ENCODE results near the gene OR5T1. TPM values are rescaled to one million over a fixed set of nuclear protein-coding genes. Genes with fewer than 3 reads are reported as not detected.

OR5T1 gene
- total and polyA plus RNA-seq, 2 experiments from 2014 or later: not detected

DNA sequence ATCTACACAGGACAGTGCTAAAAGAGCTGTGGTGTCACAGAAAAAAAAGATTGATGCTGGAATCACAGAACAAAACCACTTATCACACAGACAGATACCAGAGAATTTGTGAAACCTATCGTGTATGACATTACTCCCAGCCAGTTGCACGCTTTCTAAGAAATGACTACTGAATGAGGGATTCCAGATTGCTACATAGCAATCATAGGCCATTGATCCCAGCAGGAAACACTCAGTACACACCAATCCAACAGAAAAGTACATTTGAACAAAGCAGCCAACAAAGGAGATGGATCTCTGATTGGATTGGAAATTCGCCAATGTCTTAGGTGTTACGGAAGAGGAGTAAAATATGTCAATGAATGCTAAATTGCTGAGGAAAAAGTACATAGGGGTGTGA, 22.9 kb downstream of the OR5T1 start:
- Histone ChIP-seq H3K27me3 (no peaks in the 10 kb centered on the region), H3K4me1 (ENCODE audit: low read depth) (no peaks in the 10 kb centered on the region), H3K9me3 (ENCODE audit: low read depth) (no peaks in the 10 kb centered on the region), H3K27ac (no peak overlapping the region), H3K4me3 (no peak overlapping the region), H3K36me3 (no peaks in the 10 kb centered on the region)
- no peak for DNase-seq (ENCODE audit: low read depth in 1 of 2, low spot score in 1 of 2)
- TF ChIP-seq, protein P1, sequence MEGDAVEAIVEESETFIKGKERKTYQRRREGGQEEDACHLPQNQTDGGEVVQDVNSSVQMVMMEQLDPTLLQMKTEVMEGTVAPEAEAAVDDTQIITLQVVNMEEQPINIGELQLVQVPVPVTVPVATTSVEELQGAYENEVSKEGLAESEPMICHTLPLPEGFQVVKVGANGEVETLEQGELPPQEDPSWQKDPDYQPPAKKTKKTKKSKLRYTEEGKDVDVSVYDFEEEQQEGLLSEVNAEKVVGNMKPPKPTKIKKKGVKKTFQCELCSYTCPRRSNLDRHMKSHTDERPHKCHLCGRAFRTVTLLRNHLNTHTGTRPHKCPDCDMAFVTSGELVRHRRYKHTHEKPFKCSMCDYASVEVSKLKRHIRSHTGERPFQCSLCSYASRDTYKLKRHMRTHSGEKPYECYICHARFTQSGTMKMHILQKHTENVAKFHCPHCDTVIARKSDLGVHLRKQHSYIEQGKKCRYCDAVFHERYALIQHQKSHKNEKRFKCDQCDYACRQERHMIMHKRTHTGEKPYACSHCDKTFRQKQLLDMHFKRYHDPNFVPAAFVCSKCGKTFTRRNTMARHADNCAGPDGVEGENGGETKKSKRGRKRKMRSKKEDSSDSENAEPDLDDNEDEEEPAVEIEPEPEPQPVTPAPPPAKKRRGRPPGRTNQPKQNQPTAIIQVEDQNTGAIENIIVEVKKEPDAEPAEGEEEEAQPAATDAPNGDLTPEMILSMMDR (IDR thresholded peaks at IDR 0.05; ENCODE audit: low read depth, low read length): no peak

DNA sequence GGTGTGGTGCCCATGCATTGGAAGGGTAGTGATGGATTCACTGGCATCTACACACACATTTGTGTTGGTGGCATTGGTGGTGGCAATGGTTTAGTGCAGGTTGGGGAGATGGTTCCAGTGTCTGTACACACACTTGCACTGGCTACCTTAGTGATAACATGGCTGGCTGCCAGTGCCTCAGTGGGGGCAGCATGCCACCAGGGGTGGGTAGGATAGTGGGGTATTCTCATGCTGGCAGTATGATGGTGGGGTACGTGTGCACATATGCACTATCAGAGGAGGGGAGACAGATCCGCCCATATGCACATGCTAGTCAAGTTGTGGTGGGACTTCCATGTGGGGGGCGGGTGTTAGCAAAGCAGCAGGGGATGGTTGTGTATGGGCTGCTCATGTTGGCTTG, 33.9 kb downstream of the OR5T1 start:
- no peaks in the 10 kb centered on the region for H3K9me3 ChIP-seq (ENCODE audit: low read depth)
- no peak for DNase-seq (ENCODE audit: low read depth in 1 of 2, low spot score in 1 of 2)
- H3K4me3 ChIP-seq: no peak overlapping the region
- H3K27ac ChIP-seq: no peak overlapping the region
- H3K36me3 ChIP-seq: no peaks in the 10 kb centered on the region
- TF ChIP-seq, protein P1 (IDR thresholded peaks at IDR 0.05; ENCODE audit: low read depth, low read length): no peak
- H3K4me1 ChIP-seq (ENCODE audit: low read depth): no peaks in the 10 kb centered on the region
- no peaks in the 10 kb centered on the region for H3K27me3 ChIP-seq

DNA sequence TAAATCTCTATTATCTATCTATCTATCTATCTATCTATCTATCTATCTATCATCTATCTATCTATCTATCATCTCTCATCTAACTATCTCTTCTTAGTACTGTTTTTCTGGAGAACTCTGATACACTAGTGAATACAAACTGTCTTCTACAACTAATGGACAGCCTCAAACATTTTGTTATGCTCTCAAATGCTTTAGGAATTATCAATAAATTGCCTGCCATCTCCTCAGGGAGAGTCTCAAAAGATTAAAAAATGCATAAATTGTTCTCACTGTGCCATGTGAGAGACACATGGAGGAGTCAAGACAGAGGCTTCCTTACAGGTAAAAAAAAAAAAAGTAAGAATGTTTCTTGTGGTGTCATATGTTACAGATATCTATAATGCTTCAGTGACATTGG, 40.9 kb downstream of the OR5T1 start, which contains the start of gene OR8K3:
Gene OR8K3, plus strand, starts transcription at position 301 of the 400 bp plus-strand sequence. CDS start 3,163 bp downstream, outside the sequence.
- Histone ChIP-seq H3K36me3 (no peaks in the 10 kb centered on the region), H3K27me3 (no peaks in the 10 kb centered on the region), H3K9me3 (ENCODE audit: low read depth) (no peaks in the 10 kb centered on the region), H3K27ac (no peak within 1 kb of the TSS), H3K4me3 (no peak within 1 kb of the TSS), H3K4me1 (ENCODE audit: low read depth) (no peaks in the 10 kb centered on the region)
- DNase-seq (ENCODE audit: low read depth in 1 of 2, low spot score in 1 of 2): no peak
- TF ChIP-seq, protein P1 (IDR thresholded peaks at IDR 0.05; ENCODE audit: low read depth, low read length): no peak

Other genes with a start within 250 kb of the OR5T1 start
- not detected in 2 replicates for gene OR5AS1, start 246.5 kb upstream of the OR5T1 start, total RNA-seq
- not detected in 2 replicates for gene OR5AS1, start 246.5 kb upstream of the OR5T1 start, polyA plus RNA-seq
- gene OR8I2, start 180.8 kb upstream of the OR5T1 start, total RNA-seq: not detected in 2 replicates
- not detected in 2 replicates for gene OR8I2, start 180.8 kb upstream of the OR5T1 start, polyA plus RNA-seq
- not detected in 2 replicates for gene OR8H2, start 170.5 kb upstream of the OR5T1 start, total RNA-seq
- gene OR8H2, start 170.5 kb upstream of the OR5T1 start, polyA plus RNA-seq: not detected in 2 replicates
- not detected in 2 replicates for gene OR8H3, start 151.8 kb upstream of the OR5T1 start, total RNA-seq
- not detected in 2 replicates for gene OR8H3, start 151.8 kb upstream of the OR5T1 start, polyA plus RNA-seq
- gene OR8J3, start 134.0 kb upstream of the OR5T1 start, total RNA-seq: not detected in 2 replicates
- gene OR8J3, start 134.0 kb upstream of the OR5T1 start, polyA plus RNA-seq: not detected in 2 replicates
- not detected in 2 replicates for gene OR8K5, start 113.8 kb upstream of the OR5T1 start, total RNA-seq
- not detected in 2 replicates for gene OR8K5, start 113.8 kb upstream of the OR5T1 start, polyA plus RNA-seq
- gene OR5J2, start 97.5 kb upstream of the OR5T1 start, total RNA-seq: not detected in 2 replicates
- not detected in 2 replicates for gene OR5J2, start 97.5 kb upstream of the OR5T1 start, polyA plus RNA-seq
- gene OR5T2, start 39.9 kb upstream of the OR5T1 start, total RNA-seq: not detected in 2 replicates
- gene OR5T2, start 39.9 kb upstream of the OR5T1 start, polyA plus RNA-seq: not detected in 2 replicates
- not detected in 2 replicates for gene OR5T3, start 21.9 kb upstream of the OR5T1 start, total RNA-seq
- not detected in 2 replicates for gene OR5T3, start 21.9 kb upstream of the OR5T1 start, polyA plus RNA-seq
- gene OR8H1, start 18.1 kb downstream of the OR5T1 start, total RNA-seq: not detected in 2 replicates
- gene OR8H1, start 18.1 kb downstream of the OR5T1 start, polyA plus RNA-seq: not detected in 2 replicates
- gene OR8K3, start 41.0 kb downstream of the OR5T1 start, total RNA-seq: not detected in 2 replicates
- gene OR8K3, start 41.0 kb downstream of the OR5T1 start, polyA plus RNA-seq: not detected in 2 replicates
- not detected in 2 replicates for gene OR8K1, start 71.9 kb downstream of the OR5T1 start, total RNA-seq
- not detected in 2 replicates for gene OR8K1, start 71.9 kb downstream of the OR5T1 start, polyA plus RNA-seq
- not detected in 2 replicates for gene OR8J1, start 80.1 kb downstream of the OR5T1 start, total RNA-seq
- gene OR8J1, start 80.1 kb downstream of the OR5T1 start, polyA plus RNA-seq: not detected in 2 replicates
- not detected in 2 replicates for gene OR8U1, start 101.5 kb downstream of the OR5T1 start, total RNA-seq
- gene OR8U1, start 101.5 kb downstream of the OR5T1 start, polyA plus RNA-seq: not detected in 2 replicates
- not detected in 2 replicates for gene OR5AL1, start 138.5 kb downstream of the OR5T1 start, total RNA-seq
- gene OR5AL1, start 138.5 kb downstream of the OR5T1 start, polyA plus RNA-seq: not detected in 2 replicates
- gene OR5M3, start 199.2 kb downstream of the OR5T1 start, total RNA-seq: not detected in 2 replicates
- gene OR5M3, start 199.2 kb downstream of the OR5T1 start, polyA plus RNA-seq: not detected in 2 replicates
- gene OR5M8, start 217.2 kb downstream of the OR5T1 start, total RNA-seq: not detected in 2 replicates
- not detected in 2 replicates for gene OR5M8, start 217.2 kb downstream of the OR5T1 start, polyA plus RNA-seq